NCI-H1105 treated with DMSO at 0.1 percent for 48 hours (cell line): ENCODE data around the gene SLAMF6.
"Not testable (repeated sequence)": the region's sequence is repeated elsewhere in the genome, so short reads cannot be mapped to it uniquely, and the experiment has no call there.

Experiments
- DNase-seq: peaks from one replicate; lab custom pipeline; 2025; lab: John Stamatoyannopoulos, UW

SLAMF6 gene

GRCh38 chr1:160522622-160523345 is at the start of gene SLAMF6:
SLAMF6 (minus strand) TSS chr1:160523255; CDS start chr1:160523192, 63 bp downstream.
- DNase-seq, result no peak

- DNase-seq, result no peak
These were observed 47.8 kb upstream of the SLAMF6 start for GRCh38 chr1:160570840-160571239.

GRCh38 chr1:160569806-160570205 is 46.8 kb upstream of the SLAMF6 start:
- no peak for DNase-seq

- DNase-seq, result no peak
These were observed 45.0 kb upstream of the SLAMF6 start for GRCh38 chr1:160567858-160568682.

- no peak for DNase-seq
These were observed 44.3 kb upstream of the SLAMF6 start for GRCh38 chr1:160567341-160567740.

- DNase-seq, result no peak
These were observed 42.5 kb upstream of the SLAMF6 start for GRCh38 chr1:160565564-160565963.

GRCh38 chr1:160563230-160563629 is 40.2 kb upstream of the SLAMF6 start:
- DNase-seq, result not testable (repeated sequence)

- DNase-seq, result not testable (repeated sequence)
These were observed 39.7 kb upstream of the SLAMF6 start for GRCh38 chr1:160562745-160563144.

- no peak for DNase-seq
These were observed 37.8 kb upstream of the SLAMF6 start for GRCh38 chr1:160560806-160561205.

- no peak for DNase-seq
These were observed 37.1 kb upstream of the SLAMF6 start for GRCh38 chr1:160560045-160560705.

GRCh38 chr1:160559437-160559836 is 36.4 kb upstream of the SLAMF6 start:
- not testable (repeated sequence) for DNase-seq

GRCh38 chr1:160558660-160559380 is 35.8 kb upstream of the SLAMF6 start:
- no peak for DNase-seq

- no peak for DNase-seq
These were observed 30.7 kb upstream of the SLAMF6 start for GRCh38 chr1:160553778-160554177.

GRCh38 chr1:160552425-160552824 is 29.4 kb upstream of the SLAMF6 start:
- DNase-seq, result no peak

- no peak for DNase-seq
These were observed 27.5 kb upstream of the SLAMF6 start for GRCh38 chr1:160550572-160551034.

GRCh38 chr1:160549665-160550006 is 26.6 kb upstream of the SLAMF6 start:
- no peak for DNase-seq

- no peak for DNase-seq
These were observed 26.1 kb upstream of the SLAMF6 start for GRCh38 chr1:160548960-160549664.

- DNase-seq, result no peak
These were observed 25.1 kb upstream of the SLAMF6 start for GRCh38 chr1:160548183-160548582.

GRCh38 chr1:160547422-160547821 is 24.4 kb upstream of the SLAMF6 start:
- no peak for DNase-seq

- DNase-seq, result no peak
These were observed 23.9 kb upstream of the SLAMF6 start for GRCh38 chr1:160546942-160547341.

- DNase-seq, result no peak
These were observed 21.6 kb upstream of the SLAMF6 start for GRCh38 chr1:160544647-160545046.
